ENCODE data around the gene RPL10A.
A peak's percentile ranks its signal among the peaks of the same experiment; 100 is the strongest.

Gene RPL10A

DNA sequence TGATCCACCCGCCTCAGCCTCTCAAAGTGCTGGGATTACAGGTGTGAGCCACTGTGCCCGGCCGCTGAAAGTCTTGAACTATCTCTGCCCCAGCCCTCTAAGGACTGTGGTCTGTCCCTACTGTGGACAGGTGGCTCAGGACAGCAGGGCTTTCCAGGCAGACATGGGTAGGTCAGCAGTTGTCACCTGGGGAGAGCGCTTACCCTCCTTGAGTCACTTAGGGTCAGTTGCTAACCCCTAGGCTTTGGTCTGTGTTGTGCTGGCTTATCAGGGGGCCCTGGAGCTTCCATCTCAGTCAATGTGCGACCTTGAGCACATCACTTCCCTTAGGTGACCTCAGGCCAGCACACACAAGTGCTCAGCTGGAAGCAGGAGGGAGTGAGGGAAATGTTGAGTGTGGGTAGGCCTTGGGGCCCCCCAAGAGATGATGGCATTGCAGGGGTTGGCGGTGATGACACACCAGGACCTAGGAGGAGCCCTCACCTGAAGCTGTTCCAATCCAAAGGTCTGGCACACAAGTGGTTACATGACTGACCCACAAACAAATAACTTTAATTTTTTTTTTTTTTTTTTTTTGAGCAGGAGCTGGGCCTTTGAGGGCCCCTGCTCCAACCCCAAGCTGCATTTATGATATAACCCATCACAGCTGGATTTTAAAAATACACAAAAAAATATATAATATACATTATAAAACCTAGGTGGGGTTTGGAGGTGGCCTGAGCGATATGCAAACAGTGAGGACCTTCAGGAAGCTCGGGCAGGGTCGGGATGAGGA lies 5.1 kb downstream of the RPL10A start:
- Mint-ChIP-seq H3K4me1 (peaks cover 28% of the 10 kb centered on the region), H3K27ac (ENCODE audit: low read depth) (no peak overlapping the region)
- ATAC-seq (replicated peaks; ENCODE audit: extremely low read depth, poor library complexity, severe bottlenecking): no peak

DNA sequence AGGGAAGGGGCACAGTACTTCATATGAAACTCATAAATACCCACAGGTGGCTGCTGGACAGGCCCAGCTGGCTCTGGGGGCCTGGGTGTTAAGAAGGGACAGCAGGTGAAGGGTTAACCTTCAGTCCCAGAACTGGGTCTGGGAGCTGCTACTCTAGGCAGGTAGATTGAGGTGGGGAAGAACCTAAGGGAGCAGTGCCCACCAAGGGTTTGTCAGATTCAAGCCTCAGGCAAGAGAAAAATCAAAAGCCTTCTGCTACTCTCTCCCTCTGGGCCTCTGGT lies 5.6 kb downstream of the RPL10A start:
- Mint-ChIP-seq H3K27ac (ENCODE audit: low read depth) (peak overlapping the region; percentile 61), H3K27me3 (no peaks in the 10 kb centered on the region)

More for the DNA sequence above, 5.1 kb downstream of the RPL10A start:
- no peaks in the 10 kb centered on the region for H3K9me3 Mint-ChIP-seq
- H3K4me3 Mint-ChIP-seq: no peak overlapping the region
- no peaks in the 10 kb centered on the region for H3K27me3 Mint-ChIP-seq
- DNase-seq (ENCODE audit: low spot score in 2 of 2): no peak
- peaks cover 41% of the 10 kb centered on the region for H3K36me3 Mint-ChIP-seq (ENCODE audit: insufficient read depth)

DNA sequence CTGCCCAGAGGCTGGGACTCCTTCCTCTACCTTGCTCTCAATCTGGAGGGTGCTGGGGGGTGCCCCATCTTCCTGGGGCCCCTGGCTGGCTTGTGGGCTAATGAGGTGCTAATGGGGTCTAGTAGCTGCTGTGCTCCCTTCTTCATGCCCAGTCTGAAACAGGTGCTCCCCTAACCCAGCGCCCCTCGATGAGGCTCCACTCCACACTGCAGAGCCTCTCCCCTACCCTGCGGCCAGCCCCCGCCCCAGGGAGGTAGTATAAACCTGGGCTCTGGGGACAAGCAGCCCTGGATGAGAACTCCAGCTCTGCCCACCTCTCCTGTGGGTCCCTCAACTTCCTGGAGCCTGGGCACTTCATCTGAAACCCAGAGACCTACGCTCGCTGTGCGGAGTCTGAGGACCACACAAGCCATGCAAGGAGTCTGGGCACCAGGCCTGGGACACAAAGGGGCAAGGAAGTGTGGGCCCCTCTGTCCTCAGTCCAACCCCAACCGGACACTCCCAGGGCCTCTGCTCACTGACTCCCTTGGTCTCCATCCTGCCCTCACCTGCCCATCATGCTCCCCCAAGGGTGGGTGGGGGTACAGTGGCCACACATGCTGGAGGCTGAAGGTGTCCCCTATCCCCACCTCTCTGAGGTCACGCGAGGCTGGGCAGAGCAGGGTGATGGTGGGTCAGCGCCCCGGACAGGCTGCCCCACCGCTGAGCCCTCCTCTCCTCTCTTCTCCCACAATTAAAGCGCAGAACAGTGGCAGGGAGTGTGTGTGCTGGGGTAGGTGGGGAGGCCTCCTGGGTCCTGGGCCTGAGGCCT lies 6.1 kb downstream of the RPL10A start:
- peak overlapping the region; percentile 61 for H3K27ac Mint-ChIP-seq (ENCODE audit: low read depth)
- DNase-seq (ENCODE audit: low spot score in 2 of 2) (no peak), ATAC-seq (replicated peaks; ENCODE audit: extremely low read depth, poor library complexity, severe bottlenecking) (no peak)
- H3K4me1 Mint-ChIP-seq: peaks cover 17% of the 10 kb centered on the region
- H3K4me3 Mint-ChIP-seq: no peak overlapping the region
- H3K27me3 Mint-ChIP-seq: no peaks in the 10 kb centered on the region
- peaks cover 32% of the 10 kb centered on the region for H3K36me3 Mint-ChIP-seq (ENCODE audit: insufficient read depth)
- no peaks in the 10 kb centered on the region for H3K9me3 Mint-ChIP-seq

More for the DNA sequence above, 5.6 kb downstream of the RPL10A start:
- Mint-ChIP-seq H3K36me3 (ENCODE audit: insufficient read depth) (peaks cover 36% of the 10 kb centered on the region), H3K4me3 (no peak overlapping the region), H3K9me3 (no peaks in the 10 kb centered on the region), H3K4me1 (peaks cover 22% of the 10 kb centered on the region)
- ATAC-seq (replicated peaks; ENCODE audit: extremely low read depth, poor library complexity, severe bottlenecking): no peak
- no peak for DNase-seq (ENCODE audit: low spot score in 2 of 2)

DNA sequence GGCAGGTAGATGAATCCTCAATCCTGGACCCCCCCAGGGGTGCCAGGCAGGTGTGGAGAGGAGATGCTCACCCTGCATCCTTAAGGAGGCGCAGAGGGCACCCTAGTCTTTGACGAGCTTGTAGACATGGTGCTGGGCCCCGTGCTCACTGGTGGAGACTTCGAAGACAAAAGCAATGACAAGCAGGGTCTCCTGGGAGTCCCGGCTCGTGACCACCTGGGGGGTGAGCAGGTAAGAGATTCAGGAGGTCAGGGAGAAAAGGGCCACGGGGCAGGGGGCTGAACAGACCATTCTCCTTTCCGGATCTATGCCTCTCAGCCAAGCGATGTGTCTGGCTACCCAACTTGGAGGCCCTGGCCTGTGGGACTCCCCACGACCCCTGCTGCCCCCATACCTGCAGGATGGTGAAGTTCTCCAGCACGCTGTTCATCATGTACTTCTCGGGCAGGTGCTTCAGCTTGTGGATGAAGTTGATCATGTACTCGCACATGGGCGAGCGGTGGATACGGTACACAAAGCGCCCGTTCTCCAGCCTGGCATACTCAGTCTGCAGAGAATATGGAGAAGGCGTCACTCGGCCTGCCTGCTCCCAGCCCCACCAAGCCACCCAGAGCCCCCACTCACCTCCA lies 6.9 kb downstream of the RPL10A start:
- no peak overlapping the region for H3K4me3 Mint-ChIP-seq
- H3K4me1 Mint-ChIP-seq: peaks cover 10% of the 10 kb centered on the region

DNA sequence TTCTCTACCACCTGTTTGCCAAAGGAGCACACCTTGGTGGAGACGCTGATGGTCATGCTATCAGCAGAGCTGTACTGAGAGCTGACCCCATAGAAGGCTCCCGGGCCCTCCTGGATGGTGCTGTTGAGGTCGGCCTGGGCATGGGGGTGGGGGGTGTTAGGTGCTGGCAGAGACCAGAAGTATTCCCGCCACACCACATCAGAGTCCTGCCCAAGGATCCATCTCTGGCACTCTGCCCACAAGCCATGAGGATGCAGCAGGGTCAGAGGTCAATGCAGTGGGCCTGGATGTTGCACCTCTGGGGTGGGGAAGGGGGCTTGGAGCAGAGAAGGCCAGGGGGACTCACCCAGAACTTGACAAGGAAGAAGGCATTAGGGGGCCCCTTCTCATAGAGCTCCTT lies 7.4 kb downstream of the RPL10A start:
- no peak for ATAC-seq (replicated peaks; ENCODE audit: extremely low read depth, poor library complexity, severe bottlenecking)
- H3K27ac Mint-ChIP-seq (ENCODE audit: low read depth): no peak overlapping the region
- no peak overlapping the region for H3K4me3 Mint-ChIP-seq

More for the DNA sequence above, 6.9 kb downstream of the RPL10A start:
- Mint-ChIP-seq H3K36me3 (ENCODE audit: insufficient read depth) (peaks cover 26% of the 10 kb centered on the region), H3K9me3 (no peaks in the 10 kb centered on the region), H3K27me3 (no peaks in the 10 kb centered on the region), H3K27ac (ENCODE audit: low read depth) (peak overlapping the region; percentile 61)
- no peak for DNase-seq (ENCODE audit: low spot score in 2 of 2)
- ATAC-seq (replicated peaks; ENCODE audit: extremely low read depth, poor library complexity, severe bottlenecking): no peak

DNA sequence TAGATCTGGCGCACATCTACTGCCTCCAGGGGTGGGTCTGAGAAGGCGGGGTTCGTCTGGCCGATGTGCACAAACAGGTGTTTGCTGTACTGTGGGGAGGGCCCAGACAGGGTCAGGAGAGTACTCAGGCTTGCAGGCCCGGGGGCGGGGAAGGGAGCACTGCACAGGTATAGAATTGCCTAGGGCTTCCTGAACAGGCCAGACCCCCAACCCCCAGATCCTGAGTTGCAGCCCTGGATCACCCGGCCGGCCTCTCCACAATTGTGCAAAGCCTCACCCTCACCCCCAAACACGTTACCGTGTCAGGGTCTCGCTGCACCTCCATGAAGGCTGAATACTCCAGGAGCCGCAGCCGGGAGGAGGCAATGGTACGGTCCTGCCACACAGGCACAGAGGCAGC lies 7.8 kb downstream of the RPL10A start:
- H3K27ac Mint-ChIP-seq (ENCODE audit: low read depth): no peak overlapping the region
- no peak overlapping the region for H3K4me3 Mint-ChIP-seq
- H3K4me1 Mint-ChIP-seq: peaks cover under 1% of the 10 kb centered on the region
- no peaks in the 10 kb centered on the region for H3K27me3 Mint-ChIP-seq
- no peak for DNase-seq (ENCODE audit: low spot score in 2 of 2)
- no peak for ATAC-seq (replicated peaks; ENCODE audit: extremely low read depth, poor library complexity, severe bottlenecking)
- peaks cover 18% of the 10 kb centered on the region for H3K36me3 Mint-ChIP-seq (ENCODE audit: insufficient read depth)
- no peaks in the 10 kb centered on the region for H3K9me3 Mint-ChIP-seq

More for the DNA sequence above, 7.4 kb downstream of the RPL10A start:
- Mint-ChIP-seq H3K4me1 (peaks cover 5% of the 10 kb centered on the region), H3K27me3 (no peaks in the 10 kb centered on the region), H3K36me3 (ENCODE audit: insufficient read depth) (peaks cover 20% of the 10 kb centered on the region), H3K9me3 (no peaks in the 10 kb centered on the region)
- DNase-seq (ENCODE audit: low spot score in 2 of 2): no peak

DNA sequence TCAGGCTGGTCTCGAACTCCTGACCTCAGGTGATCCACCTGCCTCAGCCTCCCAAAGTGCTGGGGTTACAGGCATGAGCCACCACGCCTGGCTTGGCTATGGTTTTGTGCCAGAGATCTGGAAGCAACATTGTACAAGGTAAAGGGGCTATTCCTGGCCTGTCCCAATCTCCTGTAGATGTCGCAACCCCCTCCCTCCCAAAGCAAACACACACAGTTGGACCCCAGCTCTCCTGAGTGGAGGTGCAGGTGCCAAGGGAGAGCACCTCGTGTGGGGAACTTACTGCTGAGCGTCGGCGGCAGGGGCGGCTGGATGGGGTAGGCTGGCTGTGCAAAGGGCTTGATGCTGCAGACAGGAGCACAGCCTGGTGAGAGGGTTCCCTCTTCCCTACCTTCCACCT lies 8.8 kb downstream of the RPL10A start:
- Mint-ChIP-seq H3K4me3 (no peak overlapping the region), H3K9me3 (no peaks in the 10 kb centered on the region), H3K27me3 (no peaks in the 10 kb centered on the region), H3K36me3 (ENCODE audit: insufficient read depth) (peaks cover 10% of the 10 kb centered on the region), H3K27ac (ENCODE audit: low read depth) (no peak overlapping the region), H3K4me1 (no peaks in the 10 kb centered on the region)
- ATAC-seq (replicated peaks; ENCODE audit: extremely low read depth, poor library complexity, severe bottlenecking) (no peak), DNase-seq (ENCODE audit: low spot score in 2 of 2) (no peak)

DNA sequence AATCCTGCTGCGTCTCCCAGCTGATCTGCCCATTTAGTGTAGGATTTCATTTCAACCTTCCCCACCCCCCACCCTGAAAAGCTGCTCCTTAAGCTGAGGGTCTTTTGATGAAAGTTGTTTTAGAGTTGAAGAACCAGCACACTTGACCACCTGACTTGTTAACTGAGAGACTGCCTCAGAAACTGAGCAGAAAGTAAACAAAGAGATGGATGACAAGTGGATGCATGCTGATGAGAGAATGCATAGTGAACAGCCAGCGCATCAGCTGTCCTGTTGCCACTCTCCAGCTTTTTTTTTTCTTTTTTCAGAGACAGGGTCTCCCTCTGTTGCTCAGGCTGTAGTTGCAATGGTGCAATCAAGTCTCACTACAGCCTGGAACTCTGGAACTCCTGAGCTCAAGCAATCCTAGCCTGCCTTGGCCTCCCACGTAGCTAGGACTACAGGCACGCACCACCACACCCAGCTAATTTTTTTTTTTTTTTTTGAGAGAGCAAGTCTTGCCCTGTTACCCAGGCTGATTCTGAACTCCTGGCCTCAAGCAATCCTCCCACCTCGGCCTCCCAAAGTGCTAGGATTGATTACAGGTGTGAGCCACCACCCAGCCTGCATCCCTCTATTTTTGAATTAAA lies 9.5 kb downstream of the RPL10A start:
- peaks cover 7% of the 10 kb centered on the region for H3K36me3 Mint-ChIP-seq (ENCODE audit: insufficient read depth)
- no peak overlapping the region for H3K27ac Mint-ChIP-seq (ENCODE audit: low read depth)
- no peaks in the 10 kb centered on the region for H3K9me3 Mint-ChIP-seq

DNA sequence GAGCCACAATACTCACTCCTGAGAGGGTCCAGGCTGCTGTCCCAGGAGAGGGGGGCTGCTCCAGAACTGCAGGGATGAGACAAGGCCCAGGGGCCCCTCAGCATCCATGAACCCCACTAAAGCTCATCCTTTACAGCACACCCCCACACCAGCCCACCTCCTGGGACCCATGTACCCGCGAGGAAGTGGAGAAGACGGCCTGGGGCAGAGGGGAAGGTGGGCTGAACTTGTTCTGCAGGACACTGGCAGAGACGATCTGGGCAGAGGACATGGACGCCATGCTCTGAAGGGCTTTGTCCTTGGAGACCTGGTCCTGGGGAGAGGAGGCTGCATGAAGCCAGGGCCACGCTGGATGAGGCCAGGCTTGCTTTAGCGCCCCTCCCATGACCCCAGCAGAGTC lies 10.1 kb downstream of the RPL10A start:
- DNase-seq (ENCODE audit: low spot score in 2 of 2) (no peak), ATAC-seq (replicated peaks; ENCODE audit: extremely low read depth, poor library complexity, severe bottlenecking) (no peak)
- H3K9me3 Mint-ChIP-seq: no peaks in the 10 kb centered on the region
- H3K27ac Mint-ChIP-seq (ENCODE audit: low read depth): no peak overlapping the region
- H3K4me1 Mint-ChIP-seq: no peaks in the 10 kb centered on the region
- H3K36me3 Mint-ChIP-seq (ENCODE audit: insufficient read depth): peaks cover 3% of the 10 kb centered on the region
- H3K27me3 Mint-ChIP-seq: no peaks in the 10 kb centered on the region
- H3K4me3 Mint-ChIP-seq: no peak overlapping the region

More for the DNA sequence above, 9.5 kb downstream of the RPL10A start:
- no peak for ATAC-seq (replicated peaks; ENCODE audit: extremely low read depth, poor library complexity, severe bottlenecking)
- H3K4me1 Mint-ChIP-seq: no peaks in the 10 kb centered on the region
- H3K27me3 Mint-ChIP-seq: no peaks in the 10 kb centered on the region
- DNase-seq (ENCODE audit: low spot score in 2 of 2): no peak
- H3K4me3 Mint-ChIP-seq: no peak overlapping the region

DNA sequence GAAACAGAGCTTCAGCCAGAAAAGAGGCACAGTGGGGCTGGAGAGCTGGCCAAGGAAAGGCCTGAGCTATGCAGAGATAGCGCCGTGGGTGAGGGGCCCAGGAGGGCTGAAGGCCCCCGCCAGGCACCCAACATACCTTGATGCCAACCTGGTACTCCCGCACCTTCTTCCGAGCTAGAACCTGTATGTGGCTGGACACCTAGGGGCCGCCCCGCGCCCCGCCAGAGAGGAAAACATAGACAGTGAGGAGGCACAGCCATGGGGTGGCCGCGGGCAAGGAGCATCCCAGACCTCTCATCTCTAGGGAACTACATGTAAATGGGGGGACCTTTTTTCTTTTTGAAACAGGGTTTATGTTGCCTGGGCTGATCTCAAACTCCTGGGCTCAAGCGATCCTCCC lies 12.0 kb downstream of the RPL10A start:
- no peak overlapping the region for H3K27ac Mint-ChIP-seq (ENCODE audit: low read depth)
- H3K4me3 Mint-ChIP-seq: no peak overlapping the region
- no peaks in the 10 kb centered on the region for H3K9me3 Mint-ChIP-seq
- no peaks in the 10 kb centered on the region for H3K27me3 Mint-ChIP-seq
- peaks cover 1% of the 10 kb centered on the region for H3K36me3 Mint-ChIP-seq (ENCODE audit: insufficient read depth)
- H3K4me1 Mint-ChIP-seq: no peaks in the 10 kb centered on the region
- ATAC-seq (replicated peaks; ENCODE audit: extremely low read depth, poor library complexity, severe bottlenecking): no peak
- DNase-seq (ENCODE audit: low spot score in 2 of 2): no peak

DNA sequence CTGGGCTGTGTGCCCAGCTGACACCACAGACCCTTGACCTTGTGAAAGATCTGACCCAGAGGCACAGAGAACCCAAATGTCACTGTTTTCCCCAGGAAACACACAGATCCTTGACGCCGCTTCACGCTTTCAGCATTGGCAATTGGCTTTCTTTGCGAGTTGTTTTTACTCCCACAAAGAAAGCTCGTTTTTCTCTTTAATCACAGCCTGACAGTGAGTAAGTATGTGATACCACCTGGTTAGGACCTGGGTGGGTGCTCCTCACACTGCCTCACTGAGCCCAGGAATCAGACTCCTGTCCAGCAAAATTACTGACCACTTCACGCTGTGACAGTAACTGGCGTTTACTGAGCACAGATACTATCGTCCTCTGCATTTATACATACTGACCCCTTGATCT lies 13.0 kb downstream of the RPL10A start:
- Mint-ChIP-seq H3K27me3 (no peaks in the 10 kb centered on the region), H3K27ac (ENCODE audit: low read depth) (no peak overlapping the region), H3K36me3 (ENCODE audit: insufficient read depth) (no peaks in the 10 kb centered on the region), H3K4me3 (no peak overlapping the region), H3K4me1 (no peaks in the 10 kb centered on the region), H3K9me3 (no peaks in the 10 kb centered on the region)
- no peak for ATAC-seq (replicated peaks; ENCODE audit: extremely low read depth, poor library complexity, severe bottlenecking)
- DNase-seq (ENCODE audit: low spot score in 2 of 2): no peak

DNA sequence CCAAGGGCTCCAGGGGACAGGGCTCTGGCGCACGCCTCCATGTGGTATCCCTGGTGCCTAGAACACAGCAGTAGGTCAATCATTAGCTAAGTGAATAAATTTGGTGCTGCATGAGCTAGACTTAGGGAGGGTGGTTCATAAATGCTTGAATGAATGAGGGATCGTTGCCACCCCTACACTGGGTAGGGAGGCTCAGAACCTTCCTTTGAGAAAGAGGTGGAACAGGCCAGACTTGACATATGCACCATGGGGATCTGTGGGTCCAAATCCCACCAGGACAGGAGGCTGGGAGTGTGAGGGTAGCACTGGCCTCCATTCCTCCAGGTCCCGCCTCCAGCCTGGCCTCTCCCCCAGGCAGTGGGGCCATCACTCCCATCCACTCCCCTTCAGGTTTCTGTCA lies 14.9 kb downstream of the RPL10A start:
- Mint-ChIP-seq H3K4me3 (no peak overlapping the region), H3K27me3 (no peaks in the 10 kb centered on the region), H3K4me1 (peaks cover 8% of the 10 kb centered on the region), H3K36me3 (ENCODE audit: insufficient read depth) (no peaks in the 10 kb centered on the region), H3K9me3 (no peaks in the 10 kb centered on the region), H3K27ac (ENCODE audit: low read depth) (peak overlapping the region; percentile 59)
- DNase-seq (ENCODE audit: low spot score in 2 of 2) (no peak), ATAC-seq (replicated peaks; ENCODE audit: extremely low read depth, poor library complexity, severe bottlenecking) (no peak)
